ENCODE measurements around the gene AFF3.
"Not testable (repeated sequence)": the region's sequence is repeated elsewhere in the genome, so short reads cannot be mapped to it uniquely, and the experiment has no call there.

Gene AFF3

GRCh38 chr2:100107440-100107839, 35.0 kb downstream of the AFF3 start:
- no peak for DNase-seq (ENCODE audit: low read depth)

GRCh38 chr2:100106460-100106859, 35.9 kb downstream of the AFF3 start:
- no peak for DNase-seq (ENCODE audit: low read depth)

GRCh38 chr2:100105678-100106054, 36.7 kb downstream of the AFF3 start:
- DNase-seq (ENCODE audit: low read depth) = no peak

GRCh38 chr2:100104718-100105677, 37.4 kb downstream of the AFF3 start:
- no peak for DNase-seq (ENCODE audit: low read depth)

GRCh38 chr2:100104265-100104664, 38.1 kb downstream of the AFF3 start:
- DNase-seq (ENCODE audit: low read depth) = not testable (repeated sequence)

- DNase-seq (ENCODE audit: low read depth) = not testable (repeated sequence)
Observed at GRCh38 chr2:100103527-100104252, 38.7 kb downstream of the AFF3 start.

GRCh38 chr2:100102466-100103180, 39.8 kb downstream of the AFF3 start:
- DNase-seq (ENCODE audit: low read depth) = not testable (repeated sequence)

- not testable (repeated sequence) for DNase-seq (ENCODE audit: low read depth)
Observed at GRCh38 chr2:100098855-100099254, 43.5 kb downstream of the AFF3 start.

GRCh38 chr2:100097611-100098294, 44.6 kb downstream of the AFF3 start:
- not testable (repeated sequence) for DNase-seq (ENCODE audit: low read depth)

- not testable (repeated sequence) for DNase-seq (ENCODE audit: low read depth)
Observed at GRCh38 chr2:100095845-100096244, 46.5 kb downstream of the AFF3 start.

GRCh38 chr2:100091807-100092206, 50.6 kb downstream of the AFF3 start:
- DNase-seq (ENCODE audit: low read depth) = not testable (repeated sequence)

GRCh38 chr2:100085744-100086143, 56.6 kb downstream of the AFF3 start:
- not testable (repeated sequence) for DNase-seq (ENCODE audit: low read depth)

GRCh38 chr2:100083421-100084216, 58.8 kb downstream of the AFF3 start:
- DNase-seq (ENCODE audit: low read depth) = not testable (repeated sequence)

- not testable (repeated sequence) for DNase-seq (ENCODE audit: low read depth)
Observed at GRCh38 chr2:100082302-100082978, 60.0 kb downstream of the AFF3 start.

- DNase-seq (ENCODE audit: low read depth) = no peak
Observed at GRCh38 chr2:100077935-100078334, 64.5 kb downstream of the AFF3 start.

GRCh38 chr2:100077456-100077855, 64.9 kb downstream of the AFF3 start:
- no peak for DNase-seq (ENCODE audit: low read depth)

GRCh38 chr2:100075532-100075931, 66.9 kb downstream of the AFF3 start:
- DNase-seq (ENCODE audit: low read depth) = no peak

GRCh38 chr2:100073110-100073509, 69.3 kb downstream of the AFF3 start:
- DNase-seq (ENCODE audit: low read depth) = no peak

GRCh38 chr2:100072503-100072902, 69.9 kb downstream of the AFF3 start:
- DNase-seq (ENCODE audit: low read depth) = no peak

- DNase-seq (ENCODE audit: low read depth) = no peak
Observed at GRCh38 chr2:100071335-100072043, 70.9 kb downstream of the AFF3 start.
